HEK293T (cell line): Measurements from ENCODE around the gene PLAAT1.

Source experiments
- ARNT ChIP-seq: fragments of 450-650 bp; IDR thresholded peaks from 2 replicates; pipeline ENCODE4 v1.6.1; 2017; ENCODE audit warnings: mild to moderate bottlenecking
- BHLHE40 ChIP-seq: fragments of 450-650 bp; IDR thresholded peaks from 2 replicates; pipeline ENCODE4 v1.6.1; 2016; ENCODE audit warnings: mild to moderate bottlenecking, moderate library complexity, borderline replicate concordance
- ELF4 ChIP-seq: fragments of 450-650 bp; IDR thresholded peaks from 2 replicates; pipeline ENCODE4 v1.6.1; 2017; ENCODE audit warnings: antibody characterized with exemption
- FOXA1 ChIP-seq: fragments of 450-650 bp; IDR thresholded peaks from 2 replicates; pipeline ENCODE4 v1.6.1; 2016; ENCODE audit warnings: mild to moderate bottlenecking
- FOXK2 ChIP-seq: fragments of 450-650 bp; IDR thresholded peaks from 2 replicates; pipeline ENCODE4 v1.6.1; 2016; ENCODE audit warnings: mild to moderate bottlenecking
- FOXM1 ChIP-seq: fragments of 450-650 bp; IDR thresholded peaks from 2 replicates; pipeline ENCODE4 v1.6.1; 2017; ENCODE audit warnings: mild to moderate bottlenecking, borderline replicate concordance
- HDGF ChIP-seq: fragments of 450-650 bp; IDR thresholded peaks from 2 replicates; pipeline ENCODE4 v1.6.1; 2017; ENCODE audit warnings: antibody characterized with exemption, borderline replicate concordance
- L3MBTL2 ChIP-seq: fragments of 450-650 bp; conservative IDR thresholded peaks from 2 replicates; pipeline ENCODE4 v1.6.1; 2016; ENCODE audit warnings: mild to moderate bottlenecking
- NFRKB ChIP-seq: fragments of 450-650 bp; IDR thresholded peaks from 2 replicates; pipeline ENCODE4 v1.6.1; 2016; ENCODE audit warnings: mild to moderate bottlenecking, moderate library complexity
- PKNOX1 ChIP-seq: fragments of 450-650 bp; IDR thresholded peaks from 2 replicates; pipeline ENCODE4 v1.6.1; 2016
- SP1 ChIP-seq: fragments of 450-650 bp; IDR thresholded peaks from 2 replicates; pipeline ENCODE4 v1.6.1; 2017
- SUZ12 ChIP-seq: fragments of 450-650 bp; IDR thresholded peaks from 2 replicates; pipeline ENCODE4 v1.6.1; 2016; ENCODE audit warnings: mild to moderate bottlenecking
- ZNF384 ChIP-seq: fragments of 450-650 bp; IDR thresholded peaks from 2 replicates; pipeline ENCODE4 v1.6.1; 2016

- no peak for TF ChIP-seq SP1
- no peak for TF ChIP-seq NFRKB
- TF ChIP-seq ARNT: no peak
- TF ChIP-seq ELF4: no peak
- TF ChIP-seq PKNOX1: no peak
- TF ChIP-seq BHLHE40: no peak
- no peak for TF ChIP-seq FOXM1
- no peak for TF ChIP-seq L3MBTL2
- no peak for TF ChIP-seq FOXA1
- no peak for TF ChIP-seq FOXK2
- TF ChIP-seq HDGF: no peak
- TF ChIP-seq SUZ12: no peak
- TF ChIP-seq ZNF384: no peak
Observed at GRCh38 chr3:193305356-193305755, 64.3 kb downstream of the PLAAT1 start.
